GM18499 (cell line): Measurements from ENCODE around the gene CD4.
A peak's percentile ranks its signal among the peaks of the same experiment; 100 is the strongest.
"Not testable (repeated sequence)": the region's sequence is repeated elsewhere in the genome, so short reads cannot be mapped to it uniquely, and the experiment has no call there.

Experiments used
- ATAC-seq: cut with Tn5 transposase; IDR thresholded peaks from one replicate; pipeline ENCODE4 v1.9.1; 2021; ENCODE audit warnings: moderate number of reproducible peaks; ENCODE audit not compliant: insufficient read depth, unreplicated experiment

The CD4 gene

GRCh38 chr12:6788972-6789924, at the start of gene CD4:
TSS of gene CD4 (plus strand) at chr12:6789528. CDS start at chr12:6800139, 10,611 bp downstream.
- ATAC-seq: no peak

- ATAC-seq: not testable (repeated sequence)
Observed at GRCh38 chr12:6742080-6742479, 47.2 kb upstream of the CD4 start.

- no peak for ATAC-seq
Observed at GRCh38 chr12:6742834-6743233, 46.5 kb upstream of the CD4 start.

- not testable (repeated sequence) for ATAC-seq
Observed at GRCh38 chr12:6743300-6743699, 46.0 kb upstream of the CD4 start.

- ATAC-seq: no peak
Observed at GRCh38 chr12:6745741-6746525, 43.4 kb upstream of the CD4 start.

GRCh38 chr12:6747216-6747615, 42.1 kb upstream of the CD4 start:
- ATAC-seq: no peak

- no peak for ATAC-seq
Observed at GRCh38 chr12:6748761-6749160, 40.6 kb upstream of the CD4 start.

- no peak for ATAC-seq
Observed at GRCh38 chr12:6750506-6750905, 38.8 kb upstream of the CD4 start.

GRCh38 chr12:6751767-6752166, 37.6 kb upstream of the CD4 start:
- ATAC-seq: no peak

- ATAC-seq: no peak
Observed at GRCh38 chr12:6752167-6752920, 37.0 kb upstream of the CD4 start.

- ATAC-seq: peak; percentile 94
Observed at GRCh38 chr12:6752921-6753771, 36.2 kb upstream of the CD4 start, which contains the start of gene MLF2. TSS of gene MLF2 (minus strand) at chr12:6753141. CDS start at chr12:6752334, 807 bp downstream.

GRCh38 chr12:6753772-6754356, 35.5 kb upstream of the CD4 start:
- no peak for ATAC-seq

GRCh38 chr12:6754411-6754810, 34.9 kb upstream of the CD4 start:
- no peak for ATAC-seq

- ATAC-seq: no peak
Observed at GRCh38 chr12:6757028-6757690, 32.2 kb upstream of the CD4 start.

GRCh38 chr12:6758506-6759095, 30.7 kb upstream of the CD4 start:
- ATAC-seq: no peak

GRCh38 chr12:6759741-6760140, 29.6 kb upstream of the CD4 start:
- no peak for ATAC-seq

GRCh38 chr12:6763380-6763779, 25.9 kb upstream of the CD4 start:
- no peak for ATAC-seq
